ENCODE data around the gene CCL8.

The CCL8 gene

GRCh38 chr17:34370997-34371395 is 51.8 kb downstream of the CCL8 start:
- H4K20me1 ChIP-seq (ENCODE audit: insufficient read depth, low read length, poor library complexity, severe bottlenecking), result no peaks in the 10 kb centered on the region
- no peak overlapping the region for H2AFZ ChIP-seq (ENCODE audit: low read length)
- H3K27me3 ChIP-seq (ENCODE audit: insufficient read depth, low read length, poor library complexity, severe bottlenecking), result no peaks in the 10 kb centered on the region
- H3K9ac ChIP-seq (ENCODE audit: low read depth, low read length, poor library complexity, severe bottlenecking), result peak overlapping the region; percentile 18
- no peak for TF ChIP-seq EZH2phosphoT487 (IDR thresholded peaks at IDR 0.05; ENCODE audit: borderline replicate concordance)
- no peaks in the 10 kb centered on the region for H3K9me3 ChIP-seq (ENCODE audit: insufficient read depth, low read depth, low read length)
- no peaks in the 10 kb centered on the region for H3K9me2 ChIP-seq (replicated peaks; ENCODE audit: low read depth, low read length)
- no peaks in the 10 kb centered on the region for H3K36me3 ChIP-seq (ENCODE audit: insufficient read depth, low read length)
- 0 out of 2 replicates have a peak, but pooled peaks cover 4% of the 10 kb centered on the region for H3F3A ChIP-seq (ENCODE audit: low read depth)
- H3K4me1 ChIP-seq (ENCODE audit: insufficient read depth, low read length, poor library complexity, severe bottlenecking), result peaks cover 63% of the 10 kb centered on the region
- peak overlapping the region; percentile 18 for H3K4me2 ChIP-seq (ENCODE audit: low read depth, low read length, poor library complexity, severe bottlenecking)
- no peaks in the 10 kb centered on the region for H3K79me2 ChIP-seq (ENCODE audit: insufficient read depth, low read length)
- H3K4me3 ChIP-seq (ENCODE audit: low read length, poor library complexity, severe bottlenecking), result no peak overlapping the region

All from Loucy (cell line).